WERI-Rb-1 (cell line): Measurements from ENCODE around the gene CRIP3.
A peak's percentile ranks its signal among the peaks of the same experiment; 100 is the strongest.

Experiments
- DNase-seq: peaks from one replicate; pipeline ENCODE4 v3.0.0-alpha.2; 2020
- H3K27ac ChIP-seq: fragments of 250-450 bp; sonication (Bioruptor Pico); 2 replicates; pipeline ENCODE4 v1.5.1; 2020; ENCODE audit warnings: mild to moderate bottlenecking, moderate library complexity
- H3K27me3 ChIP-seq: fragments of 250-450 bp; sonication (Bioruptor Pico); 2 replicates; pipeline ENCODE4 v1.5.1; 2021; ENCODE audit warnings: mild to moderate bottlenecking, low read depth, moderate library complexity; ENCODE audit not compliant: insufficient read depth, severe bottlenecking
- H3K36me3 ChIP-seq: fragments of 250-450 bp; sonication (Bioruptor Pico); 2 replicates; pipeline ENCODE4 v1.5.1; 2020; ENCODE audit warnings: mild to moderate bottlenecking, moderate library complexity
- H3K4me3 ChIP-seq: 2 replicates; pipeline ENCODE4 v1.5.1; 2011; ENCODE audit warnings: low read depth, mild to moderate bottlenecking, control low read depth, low read length
- H3K9me3 ChIP-seq: fragments of 250-450 bp; sonication (Bioruptor Pico); 2 replicates; pipeline ENCODE4 v1.5.1; 2021; ENCODE audit warnings: mild to moderate bottlenecking, moderate library complexity; ENCODE audit not compliant: severe bottlenecking
- CTCF ChIP-seq: IDR thresholded peaks from 2 replicates; pipeline ENCODE4 v1.5.1; 2011; ENCODE audit warnings: low read depth, mild to moderate bottlenecking, control low read depth, inconsistent platforms, low read length

CRIP3 gene

GRCh38 chr6:43277643-43278523 lies 30.7 kb downstream of the CRIP3 start:
- no peaks in the 10 kb centered on the region for H3K36me3 ChIP-seq
- no peak for TF ChIP-seq CTCF
- DNase-seq = peak; percentile 83
- no peaks in the 10 kb centered on the region for H3K9me3 ChIP-seq
- peak overlapping the region; percentile 81 for H3K27ac ChIP-seq
- no peak overlapping the region for H3K4me3 ChIP-seq
- H3K27me3 ChIP-seq = no peaks in the 10 kb centered on the region

- Histone ChIP-seq H3K36me3 (no peaks in the 10 kb centered on the region), H3K27me3 (no peaks in the 10 kb centered on the region), H3K9me3 (no peaks in the 10 kb centered on the region), H3K4me3 (no peak overlapping the region), H3K27ac (peak overlapping the region; percentile 81)
- no peak for TF ChIP-seq CTCF
- DNase-seq = no peak
These were observed 31.4 kb downstream of the CRIP3 start for GRCh38 chr6:43277306-43277642.

- Histone ChIP-seq H3K4me3 (peak overlapping the region; percentile 44), H3K27ac (peak overlapping the region; percentile 81), H3K9me3 (no peaks in the 10 kb centered on the region), H3K27me3 (no peaks in the 10 kb centered on the region), H3K36me3 (no peaks in the 10 kb centered on the region)
- TF ChIP-seq CTCF = no peak
- DNase-seq = peak; percentile 86
These were observed 31.9 kb downstream of the CRIP3 start for GRCh38 chr6:43276577-43277305.

GRCh38 chr6:43275801-43276576 lies 32.6 kb downstream of the CRIP3 start:
- no peaks in the 10 kb centered on the region for H3K36me3 ChIP-seq
- no peaks in the 10 kb centered on the region for H3K9me3 ChIP-seq
- peak; percentile 61 for DNase-seq
- TF ChIP-seq CTCF = 0 out of 2 replicates have a peak, but pooled peaks have one; percentile 10
- H3K27me3 ChIP-seq = no peaks in the 10 kb centered on the region
- peak overlapping the region; percentile 44 for H3K4me3 ChIP-seq
- H3K27ac ChIP-seq = peak overlapping the region; percentile 81

GRCh38 chr6:43274916-43275597 lies 33.6 kb downstream of the CRIP3 start:
- Histone ChIP-seq H3K9me3 (no peaks in the 10 kb centered on the region), H3K27me3 (no peaks in the 10 kb centered on the region), H3K36me3 (no peaks in the 10 kb centered on the region), H3K27ac (no peak overlapping the region), H3K4me3 (no peak overlapping the region)
- TF ChIP-seq CTCF = no peak
- DNase-seq = no peak
